GM12878 (cell line): ENCODE data around the gene VGLL4.

Source experiments
- CHD2 ChIP-seq: IDR thresholded peaks from 2 replicates; pipeline ENCODE4 v1.6.1; 2011; ENCODE audit warnings: low read depth, low read length, improper control_type of control experiment, borderline replicate concordance
- CTCF ChIP-seq, 3 experiments: IDR thresholded peaks in 2 of 3; conservative IDR thresholded peaks in 1 of 3; 2 replicates each; pipeline ENCODE4 v1.5.1; 2011; ENCODE audit warnings: low read depth in 3 of 3, low read length in 3 of 3, mild to moderate bottlenecking in 3 of 3, control low read depth in 2 of 3, moderate library complexity in 2 of 3, inconsistent platforms in 1 of 3, mixed read lengths in 1 of 3; ENCODE audit not compliant: control insufficient read depth in 2 of 3, insufficient read depth in 1 of 3; ENCODE audit errors: extremely low read depth in 1 of 3
- E2F8 ChIP-seq: fragments of 450-650 bp; IDR thresholded peaks from 2 replicates; pipeline ENCODE4 v1.6.1; 2018; ENCODE audit warnings: mild to moderate bottlenecking, low read depth, moderate library complexity; ENCODE audit not compliant: partially characterized antibody
- ETV6 ChIP-seq, 2 experiments: fragments of 450-650 bp in 1 of 2; IDR thresholded peaks in 1 of 2; conservative IDR thresholded peaks in 1 of 2; 2 replicates each; pipeline ENCODE4 v1.6.1; 2014; ENCODE audit warnings: antibody characterized with exemption in 1 of 2, borderline replicate concordance in 1 of 2, low read depth in 1 of 2, mild to moderate bottlenecking in 1 of 2, moderate library complexity in 1 of 2
- HDAC6 ChIP-seq: fragments of 200-600 bp; sonication (generic); IDR thresholded peaks from one replicate; pipeline ENCODE4 v1.8.0; 2017; ENCODE audit warnings: antibody characterized with exemption; ENCODE audit not compliant: unreplicated experiment

GRCh38 chr3:11625376-11626083, 18.2 kb downstream of the VGLL4 start:
- no peak for TF ChIP-seq HDAC6
- no peak for TF ChIP-seq CHD2
- no peak for TF ChIP-seq E2F8
- TF ChIP-seq CTCF (IDR thresholded peaks at IDR 0.05 in 2 of 3, conservative IDR thresholded peaks at IDR 0.05 in 1 of 3; ENCODE audit: control insufficient read depth in 2 of 3, extremely low read depth in 1 of 3, insufficient read depth in 1 of 3, low read depth in 3 of 3, low read length in 3 of 3), result no peak
- TF ChIP-seq ETV6 (conservative IDR thresholded peaks at IDR 0.05 in 1 of 2, IDR thresholded peaks at IDR 0.05 in 1 of 2; ENCODE audit: borderline replicate concordance in 1 of 2, low read depth in 1 of 2), result no peak
